ENCODE data around the gene DLG1.

DNA sequence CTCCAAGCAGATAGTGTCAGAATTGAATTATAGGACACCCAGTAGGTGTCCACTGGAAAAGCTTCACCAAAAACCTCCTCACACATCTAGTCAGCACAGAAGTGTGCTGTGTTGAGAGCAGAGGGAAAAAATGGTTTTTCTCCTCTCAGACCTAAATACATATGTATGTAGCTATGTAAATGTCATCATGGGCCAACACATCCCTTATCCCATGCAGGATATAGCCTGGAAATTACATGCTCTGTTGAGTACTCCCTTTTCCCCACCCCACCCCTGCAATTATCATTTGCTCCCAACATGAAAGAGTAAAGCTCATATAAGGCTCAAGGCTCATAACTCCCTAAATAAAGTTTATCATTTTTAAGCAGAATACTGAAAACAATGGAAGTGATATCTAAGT is 35.7 kb downstream of the DLG1 start:
- TF ChIP-seq CTCF (IDR thresholded peaks at IDR 0.05) (no peak), POLR2AphosphoS5 (IDR thresholded peaks at IDR 0.05; ENCODE audit: low read depth, low read length) (no peak), SIN3A (IDR thresholded peaks at IDR 0.05; ENCODE audit: borderline replicate concordance, insufficient read depth, low read depth, low read length) (no peak), TCF7L2 (IDR thresholded peaks at IDR 0.05; ENCODE audit: low read depth, low read length) (no peak)
- TF ChIP-seq, protein P1, sequence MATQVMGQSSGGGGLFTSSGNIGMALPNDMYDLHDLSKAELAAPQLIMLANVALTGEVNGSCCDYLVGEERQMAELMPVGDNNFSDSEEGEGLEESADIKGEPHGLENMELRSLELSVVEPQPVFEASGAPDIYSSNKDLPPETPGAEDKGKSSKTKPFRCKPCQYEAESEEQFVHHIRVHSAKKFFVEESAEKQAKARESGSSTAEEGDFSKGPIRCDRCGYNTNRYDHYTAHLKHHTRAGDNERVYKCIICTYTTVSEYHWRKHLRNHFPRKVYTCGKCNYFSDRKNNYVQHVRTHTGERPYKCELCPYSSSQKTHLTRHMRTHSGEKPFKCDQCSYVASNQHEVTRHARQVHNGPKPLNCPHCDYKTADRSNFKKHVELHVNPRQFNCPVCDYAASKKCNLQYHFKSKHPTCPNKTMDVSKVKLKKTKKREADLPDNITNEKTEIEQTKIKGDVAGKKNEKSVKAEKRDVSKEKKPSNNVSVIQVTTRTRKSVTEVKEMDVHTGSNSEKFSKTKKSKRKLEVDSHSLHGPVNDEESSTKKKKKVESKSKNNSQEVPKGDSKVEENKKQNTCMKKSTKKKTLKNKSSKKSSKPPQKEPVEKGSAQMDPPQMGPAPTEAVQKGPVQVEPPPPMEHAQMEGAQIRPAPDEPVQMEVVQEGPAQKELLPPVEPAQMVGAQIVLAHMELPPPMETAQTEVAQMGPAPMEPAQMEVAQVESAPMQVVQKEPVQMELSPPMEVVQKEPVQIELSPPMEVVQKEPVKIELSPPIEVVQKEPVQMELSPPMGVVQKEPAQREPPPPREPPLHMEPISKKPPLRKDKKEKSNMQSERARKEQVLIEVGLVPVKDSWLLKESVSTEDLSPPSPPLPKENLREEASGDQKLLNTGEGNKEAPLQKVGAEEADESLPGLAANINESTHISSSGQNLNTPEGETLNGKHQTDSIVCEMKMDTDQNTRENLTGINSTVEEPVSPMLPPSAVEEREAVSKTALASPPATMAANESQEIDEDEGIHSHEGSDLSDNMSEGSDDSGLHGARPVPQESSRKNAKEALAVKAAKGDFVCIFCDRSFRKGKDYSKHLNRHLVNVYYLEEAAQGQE (IDR thresholded peaks at IDR 0.05; ENCODE audit: insufficient read depth in 1 of 2, low read depth in 2 of 2, low read length in 1 of 2), result no peak
